Mucosa of gallbladder (tissue), 1 donor: ENCODE measurements around the gene CALHM6. TPM values are rescaled to one million over a fixed set of nuclear protein-coding genes. Genes with fewer than 3 reads are reported as not detected.

ENCODE experiments used
- DNase-seq: peaks from one replicate; pipeline ENCODE4 v3.0.0-alpha.2; 2020; ENCODE audit warnings: low spot score
- total RNA-seq: library from RNA; stranded (reverse); gene quantifications from one replicate; pipeline ENCODE4 v1.2.1, GENCODE V29; 2021
- donor health status: DM: no; HTN: no; CAD: no.

The CALHM6 gene
- total RNA-seq, 1 donor from 2014 or later, result 4.8 TPM

DNA sequence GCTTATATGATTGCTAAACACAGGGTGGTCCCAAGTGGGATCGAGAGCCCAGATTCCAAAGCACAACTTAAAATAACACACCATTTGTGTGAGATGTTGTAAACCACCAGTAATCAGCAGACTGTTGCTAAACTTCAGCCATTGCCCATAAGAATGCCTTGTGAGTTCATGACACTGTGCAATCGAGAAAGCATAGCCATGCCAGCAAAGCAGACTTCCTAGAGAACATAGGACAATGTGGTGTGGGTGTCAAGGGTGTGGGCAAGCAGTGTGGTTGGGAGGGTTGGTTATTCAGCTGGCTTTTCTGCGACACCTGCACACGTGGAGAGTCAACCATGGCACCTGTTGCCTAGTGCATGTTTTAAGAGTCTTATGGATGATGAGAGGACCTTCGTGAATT lies 16.1 kb upstream of the CALHM6 start:
- no peak for DNase-seq

DNA sequence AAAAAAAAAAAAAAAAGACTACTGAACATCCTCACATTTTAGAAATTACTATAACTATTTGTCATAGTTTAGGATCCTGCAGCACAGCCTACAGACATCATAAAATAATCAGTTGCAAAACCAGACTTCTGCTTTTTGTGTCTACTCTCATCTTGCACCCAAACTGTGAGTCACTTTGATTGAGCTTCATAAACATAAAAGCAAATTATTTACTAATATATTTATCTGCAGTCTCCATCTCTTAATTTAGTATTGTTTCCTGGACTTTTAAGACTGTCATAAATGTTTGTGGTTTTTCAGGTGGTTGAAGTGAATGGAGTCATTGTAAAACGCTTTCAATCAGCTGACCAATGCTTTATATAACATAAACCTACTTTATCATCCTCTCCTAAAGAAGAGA lies 14.8 kb upstream of the CALHM6 start:
- no peak for DNase-seq

DNA sequence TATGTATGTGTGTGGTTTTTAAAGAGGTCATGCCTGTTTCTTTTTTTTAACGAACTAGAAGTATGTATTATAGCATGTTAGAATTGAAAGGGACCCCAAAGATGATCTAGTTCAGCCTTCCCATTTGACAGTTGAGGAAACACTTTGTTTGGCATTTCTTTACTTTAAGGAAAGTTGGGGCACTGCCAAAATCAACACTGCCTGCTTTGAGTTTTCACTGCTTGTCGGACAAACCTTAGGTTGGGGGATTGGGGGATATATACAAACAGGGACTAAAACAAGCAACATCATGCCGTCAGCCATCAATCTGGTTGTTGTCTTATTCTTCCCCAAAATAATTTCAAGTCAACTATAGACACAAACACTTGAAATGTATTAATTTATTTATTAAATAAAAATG lies 14.1 kb upstream of the CALHM6 start:
- no peak for DNase-seq

DNA sequence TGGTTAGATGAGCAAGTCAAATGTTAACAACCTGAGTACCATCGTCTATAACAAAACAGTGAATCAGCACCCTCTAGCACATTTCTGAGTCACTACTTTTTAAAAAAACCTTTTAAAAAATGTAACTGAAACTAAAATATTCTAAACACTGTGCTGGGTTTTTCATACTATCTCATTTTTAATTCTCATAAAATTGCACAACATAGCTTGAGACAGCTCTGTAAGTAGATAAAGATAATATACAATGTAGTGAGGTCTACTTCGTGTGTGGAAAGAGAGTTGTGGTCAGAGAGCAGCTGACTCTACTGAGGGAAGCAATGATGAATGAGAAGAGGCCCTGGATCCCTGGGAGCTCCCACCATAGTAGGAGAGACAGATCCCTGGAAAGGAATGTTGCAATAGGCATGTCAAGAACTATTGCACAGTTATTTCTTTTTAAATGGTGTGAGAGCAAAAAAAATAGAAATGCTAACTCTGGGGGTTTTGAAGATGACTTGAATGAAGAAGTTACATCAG lies 13.6 kb upstream of the CALHM6 start:
- no peak for DNase-seq

DNA sequence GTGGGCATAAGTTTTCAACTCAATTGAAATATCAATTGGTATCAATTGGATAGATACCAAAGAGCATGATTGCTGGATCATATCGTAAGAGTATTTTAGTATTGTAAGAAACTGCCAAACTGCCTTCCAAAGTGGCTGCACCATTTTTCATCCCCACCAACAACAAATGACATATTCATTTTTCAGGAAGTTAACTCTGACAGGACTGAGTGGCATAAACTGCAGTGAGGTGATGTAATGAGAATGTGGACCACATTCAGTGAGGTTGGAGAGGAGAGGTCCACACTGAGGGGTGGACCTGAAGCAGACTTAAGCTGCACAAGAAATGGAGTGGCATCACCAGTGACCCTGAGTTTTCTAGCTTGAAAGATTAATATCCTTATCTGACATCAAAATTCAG lies 11.6 kb upstream of the CALHM6 start:
- DNase-seq, result no peak

DNA sequence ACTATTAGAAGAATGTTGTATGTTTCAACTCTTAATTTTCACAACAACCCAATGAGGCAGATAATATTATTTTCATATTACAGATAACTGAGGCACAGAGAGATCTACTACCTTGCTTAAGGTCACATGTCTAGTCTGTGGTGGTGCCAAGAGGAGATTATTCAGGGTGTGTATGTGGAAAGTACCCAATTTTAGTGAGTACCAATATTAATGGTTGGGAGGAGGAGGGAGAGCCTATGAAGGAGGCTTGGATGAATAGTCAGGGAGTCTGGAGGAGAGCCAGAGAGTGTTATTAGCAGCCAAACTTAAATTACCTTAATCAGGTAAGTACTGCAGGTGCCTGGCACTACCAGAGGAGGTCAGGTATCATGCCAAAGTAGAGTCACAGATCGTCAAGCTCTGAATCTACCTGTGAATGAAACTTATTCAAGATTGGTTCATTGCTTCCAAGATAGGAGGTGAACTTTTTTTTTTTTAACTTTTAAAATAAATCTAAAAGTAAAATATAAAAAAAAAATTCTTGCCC lies 10.9 kb upstream of the CALHM6 start:
- DNase-seq, result no peak

DNA sequence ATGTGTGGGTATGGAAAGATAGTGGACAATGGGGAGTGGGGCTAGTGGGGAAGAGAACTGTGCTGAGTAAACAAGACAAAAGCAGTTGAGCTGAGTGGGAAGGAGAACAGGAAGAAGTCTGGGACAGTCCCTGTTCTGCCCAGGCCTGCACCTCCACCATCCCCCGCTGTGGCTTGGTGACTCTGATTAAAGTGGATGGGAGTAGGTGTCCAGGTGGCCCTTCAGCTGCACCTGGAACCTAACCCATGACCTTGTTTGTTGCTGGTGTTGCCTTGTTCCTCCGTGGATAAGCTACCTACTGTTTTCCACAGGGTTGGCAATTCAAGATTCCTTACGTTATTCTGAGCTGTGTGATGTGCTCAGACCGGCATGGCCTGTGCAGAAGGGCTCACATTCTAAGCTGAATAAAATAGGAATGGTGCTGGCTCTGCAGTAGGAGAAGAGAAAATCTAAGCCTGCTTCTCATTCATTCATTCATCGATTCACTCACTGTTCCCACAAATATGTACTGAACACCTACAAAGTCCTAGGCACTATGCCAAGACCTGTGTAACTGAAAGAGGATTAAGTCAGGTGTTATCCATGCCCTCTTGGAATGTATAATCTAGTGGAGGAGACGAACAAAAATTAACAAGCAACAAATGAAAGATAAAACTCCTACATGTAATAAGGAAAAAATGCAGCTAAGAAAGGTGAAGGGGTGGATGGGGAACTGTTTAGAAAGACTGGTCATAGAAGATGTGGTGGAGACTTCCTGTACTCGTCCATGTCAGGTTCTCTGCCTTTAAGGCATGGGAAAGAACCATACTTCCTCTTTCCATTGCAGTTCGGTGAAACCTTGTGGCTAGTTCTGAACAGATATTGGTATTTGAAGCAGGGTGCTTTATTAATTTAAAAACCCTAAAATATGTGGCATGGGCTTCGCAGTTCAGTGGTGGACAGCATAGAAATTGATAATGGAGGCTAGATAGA lies 10.1 kb upstream of the CALHM6 start:
- DNase-seq, result no peak

DNA sequence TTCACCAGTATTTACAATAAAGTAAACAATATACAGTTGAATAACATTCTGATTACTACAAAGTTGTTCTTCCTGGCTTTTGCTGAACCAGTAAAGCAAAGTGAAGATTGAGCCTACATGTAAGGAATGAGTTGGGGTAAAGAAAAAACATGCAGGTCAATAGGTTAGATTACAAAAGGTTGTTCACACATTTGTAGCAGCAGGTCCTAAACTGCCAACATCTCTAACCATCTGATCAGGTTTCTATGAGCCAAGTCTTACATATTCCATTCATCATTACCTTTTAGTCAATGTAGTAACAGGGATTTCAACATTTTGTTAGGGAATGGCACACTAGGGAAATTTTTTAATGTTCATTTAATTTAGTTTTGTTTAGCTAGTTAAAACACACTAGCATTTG lies 9.3 kb upstream of the CALHM6 start:
- no peak for DNase-seq

DNA sequence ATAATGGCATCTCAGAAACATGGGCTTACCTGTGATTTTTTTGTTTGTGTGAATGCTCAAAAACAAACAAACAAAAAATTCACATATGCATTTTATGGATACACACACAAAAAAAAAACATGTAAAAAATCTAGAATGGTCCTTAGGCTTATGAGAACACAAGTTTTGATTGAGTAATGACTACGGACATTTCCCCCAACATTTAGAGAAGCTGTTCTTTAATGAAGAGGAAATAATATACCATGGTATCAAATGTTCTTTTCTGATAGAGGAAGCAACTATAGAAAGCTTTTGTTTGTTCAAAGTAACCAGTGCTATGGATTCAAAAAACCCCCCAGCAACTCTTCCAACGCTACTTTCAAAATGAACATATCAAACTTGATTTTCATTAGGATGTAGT lies 8.6 kb upstream of the CALHM6 start:
- no peak for DNase-seq

DNA sequence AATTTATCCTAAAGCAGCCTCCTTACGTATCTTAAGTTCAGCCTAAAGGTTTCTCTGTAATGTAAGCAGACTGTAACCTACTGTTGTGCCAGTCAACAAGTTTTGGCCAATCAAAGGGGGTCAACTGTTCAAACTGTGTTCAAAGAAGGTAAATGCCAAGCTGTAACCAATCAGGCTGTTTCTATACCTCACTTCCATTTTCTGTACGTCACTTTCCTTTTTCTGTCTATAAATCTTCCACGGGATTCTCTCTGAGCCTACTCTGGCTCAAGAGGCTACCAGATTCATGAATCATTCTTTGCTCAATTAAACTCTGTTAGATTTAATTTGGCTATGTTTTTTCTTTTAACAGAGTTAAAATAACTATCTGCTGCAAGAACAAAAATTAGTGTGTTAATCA lies 5.1 kb upstream of the CALHM6 start:
- no peak for DNase-seq

DNA sequence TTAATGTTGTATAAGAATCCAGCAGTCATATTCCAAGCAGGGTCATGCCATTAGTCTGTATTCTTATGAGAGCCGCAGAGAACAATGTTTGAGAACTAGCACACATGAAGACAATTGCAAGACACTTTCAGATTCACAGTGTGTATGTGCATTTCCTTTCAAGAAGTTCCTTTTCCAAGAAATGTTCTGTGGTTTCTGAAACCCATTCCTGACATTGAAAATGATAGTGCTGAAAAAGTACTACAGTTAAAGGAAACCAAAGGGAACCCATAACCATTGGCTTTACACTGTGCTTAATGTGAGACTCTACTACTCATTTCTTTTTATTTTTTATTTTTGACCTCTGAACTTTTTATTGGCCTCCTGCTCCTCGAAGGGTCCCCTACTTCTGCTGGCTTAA lies 4.2 kb upstream of the CALHM6 start:
- no peak for DNase-seq

DNA sequence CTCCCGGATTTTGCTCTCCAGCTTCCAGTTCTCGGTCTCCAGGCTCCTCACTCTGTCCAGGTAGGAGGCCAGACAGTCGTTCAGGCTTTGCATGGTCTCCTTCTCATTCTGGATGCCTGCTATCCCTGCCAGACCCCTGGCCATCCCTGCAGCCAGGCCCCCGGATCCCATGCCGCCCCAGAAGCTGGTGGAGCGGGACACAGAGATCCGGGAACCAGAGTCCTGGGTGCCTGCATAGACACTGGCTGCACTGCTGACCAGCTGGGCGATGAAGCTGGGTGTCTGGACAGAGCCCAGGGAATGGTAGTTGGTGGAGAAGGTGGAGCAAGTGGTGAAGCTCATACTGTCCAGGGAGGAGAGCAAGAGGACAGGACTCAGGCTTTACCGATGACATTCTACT lies 2.9 kb upstream of the CALHM6 start:
- no peak for DNase-seq

DNA sequence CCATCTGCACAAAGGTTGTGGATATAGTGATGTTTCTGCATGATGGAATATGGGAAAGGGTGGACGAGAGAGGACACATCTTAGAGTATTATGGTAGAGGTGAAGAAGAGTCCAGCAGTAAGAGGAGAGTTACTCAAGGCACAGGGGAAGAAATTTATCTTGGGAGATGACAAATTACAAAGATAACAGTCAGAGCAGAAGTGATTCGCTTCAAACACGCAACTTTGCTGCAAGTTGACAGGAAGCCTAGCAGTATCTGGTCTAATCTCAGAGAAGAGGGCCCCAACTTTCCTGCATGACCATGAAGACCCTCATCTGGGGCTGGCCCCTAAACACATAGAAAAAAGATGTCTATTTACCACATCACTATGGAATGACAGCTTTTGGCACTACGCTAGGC lies 1.2 kb upstream of the CALHM6 start:
- no peak for DNase-seq

DNA sequence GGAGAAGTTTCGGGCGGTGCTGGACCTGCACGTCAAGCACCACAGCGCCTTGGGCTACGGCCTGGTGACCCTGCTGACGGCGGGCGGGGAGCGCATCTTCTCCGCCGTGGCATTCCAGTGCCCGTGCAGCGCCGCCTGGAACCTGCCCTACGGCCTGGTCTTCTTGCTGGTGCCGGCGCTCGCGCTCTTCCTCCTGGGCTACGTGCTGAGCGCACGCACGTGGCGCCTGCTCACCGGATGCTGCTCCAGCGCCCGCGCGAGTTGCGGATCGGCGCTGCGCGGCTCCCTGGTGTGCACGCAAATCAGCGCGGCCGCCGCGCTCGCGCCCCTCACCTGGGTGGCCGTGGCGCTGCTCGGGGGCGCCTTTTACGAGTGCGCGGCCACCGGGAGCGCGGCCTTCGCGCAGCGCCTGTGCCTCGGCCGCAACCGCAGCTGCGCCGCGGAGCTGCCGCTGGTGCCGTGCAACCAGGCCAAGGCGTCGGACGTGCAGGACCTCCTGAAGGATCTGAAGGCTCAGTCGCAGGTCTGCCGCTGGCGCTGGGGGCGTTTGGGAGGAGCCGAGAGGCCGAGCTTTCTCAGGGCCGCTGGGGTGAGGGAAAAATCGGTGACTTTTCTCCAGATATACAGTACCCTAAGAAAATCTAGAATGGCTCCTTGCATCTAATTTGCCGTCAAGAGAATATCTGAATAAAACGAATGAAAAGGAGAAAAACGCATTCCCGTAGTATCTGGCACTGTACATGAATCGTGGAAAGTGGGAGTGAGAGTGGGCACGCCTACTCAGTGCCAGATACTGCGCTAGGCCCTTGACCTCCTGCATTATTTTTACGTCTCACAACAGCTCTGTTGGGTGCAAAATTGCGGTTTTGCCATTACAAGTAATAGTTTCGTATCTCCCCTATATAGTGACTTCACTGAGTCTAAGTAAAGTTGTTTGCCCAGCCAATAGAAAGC lies 1.0 kb downstream of the CALHM6 start:
- no peak for DNase-seq

DNA sequence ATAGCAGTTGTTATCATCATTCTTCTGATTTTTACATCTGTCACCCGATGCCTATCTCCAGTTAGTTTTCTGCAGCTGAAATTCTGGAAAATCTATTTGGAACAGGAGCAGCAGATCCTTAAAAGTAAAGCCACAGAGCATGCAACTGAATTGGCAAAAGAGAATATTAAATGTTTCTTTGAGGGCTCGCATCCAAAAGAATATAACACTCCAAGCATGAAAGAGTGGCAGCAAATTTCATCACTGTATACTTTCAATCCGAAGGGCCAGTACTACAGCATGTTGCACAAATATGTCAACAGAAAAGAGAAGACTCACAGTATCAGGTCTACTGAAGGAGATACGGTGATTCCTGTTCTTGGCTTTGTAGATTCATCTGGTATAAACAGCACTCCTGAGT lies 2.1 kb downstream of the CALHM6 start:
- no peak for DNase-seq

DNA sequence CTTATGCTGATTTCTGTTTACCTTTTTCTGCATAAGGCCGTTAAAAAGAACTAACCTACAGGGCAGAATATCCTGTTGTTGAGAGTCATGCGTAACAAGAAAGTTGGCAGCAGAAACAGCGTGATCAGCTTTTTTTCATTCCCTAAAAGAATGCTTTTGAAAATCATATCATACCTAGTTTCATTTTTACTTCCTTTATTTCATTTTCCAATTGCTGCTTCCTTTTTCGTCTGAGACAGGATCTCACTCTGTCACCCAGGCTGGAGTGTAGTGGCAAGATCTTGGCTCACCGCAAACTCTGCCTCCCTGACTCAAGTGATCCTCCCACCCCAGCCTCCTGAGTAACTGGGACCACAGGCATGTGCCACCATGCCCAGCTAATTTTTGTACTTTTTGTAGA lies 4.1 kb downstream of the CALHM6 start:
- DNase-seq, result no peak

DNA sequence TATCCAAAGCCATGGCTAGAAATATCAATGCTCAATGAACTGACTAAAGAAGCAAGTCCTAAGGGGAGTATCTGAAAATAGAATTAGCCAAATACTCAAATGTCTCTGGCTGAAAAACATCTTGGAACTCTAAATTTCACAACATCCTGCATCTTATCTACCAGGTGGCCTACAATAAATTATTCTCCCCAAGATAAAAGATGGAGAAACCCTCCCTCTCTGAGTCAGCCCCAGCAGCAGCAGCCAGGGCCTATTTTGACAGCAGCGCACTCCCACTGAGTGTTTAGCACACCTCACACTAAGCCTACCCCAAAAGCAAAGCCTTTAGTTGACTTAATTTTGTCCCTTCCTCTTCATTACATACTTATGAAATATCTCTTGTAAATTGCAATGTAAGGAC lies 5.9 kb downstream of the CALHM6 start:
- no peak for DNase-seq

DNA sequence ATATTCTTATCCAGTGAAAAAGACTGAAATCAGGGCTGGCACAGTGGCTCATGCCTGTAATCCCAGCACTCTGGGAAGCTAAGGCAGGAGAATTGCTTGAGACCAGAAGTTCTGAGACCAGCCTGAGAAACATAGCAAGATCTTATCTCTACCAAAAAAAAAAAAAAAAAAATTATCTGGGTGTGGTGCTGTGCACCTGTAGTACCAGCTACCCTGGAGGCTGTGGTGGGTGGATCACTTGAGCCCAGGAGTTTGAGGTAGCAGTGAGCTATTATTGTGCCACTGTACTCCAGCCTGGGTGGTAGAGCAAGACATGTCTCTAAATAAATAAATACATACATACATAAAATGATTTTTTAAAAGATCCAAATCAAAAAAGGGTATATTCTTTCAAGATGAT lies 6.3 kb downstream of the CALHM6 start:
- no peak for DNase-seq

DNA sequence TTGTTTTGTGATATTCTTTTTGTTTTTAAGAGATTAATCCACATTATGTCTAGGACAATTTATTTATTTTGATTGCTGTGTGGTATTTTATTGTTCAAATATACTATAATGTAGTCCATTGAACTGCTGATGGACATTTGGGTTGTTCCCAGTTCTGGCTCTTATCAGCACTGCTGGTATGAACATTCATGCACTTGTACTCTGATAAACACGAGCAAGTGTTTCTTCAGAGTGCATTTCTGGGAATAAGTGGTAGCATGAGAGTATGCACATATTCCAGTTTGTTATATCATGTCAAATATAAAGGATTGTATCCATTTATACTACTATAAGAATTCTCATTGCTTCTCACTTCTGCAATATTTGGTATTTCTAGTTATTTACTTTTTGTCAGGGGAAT lies 7.1 kb downstream of the CALHM6 start:
- DNase-seq, result no peak

DNA sequence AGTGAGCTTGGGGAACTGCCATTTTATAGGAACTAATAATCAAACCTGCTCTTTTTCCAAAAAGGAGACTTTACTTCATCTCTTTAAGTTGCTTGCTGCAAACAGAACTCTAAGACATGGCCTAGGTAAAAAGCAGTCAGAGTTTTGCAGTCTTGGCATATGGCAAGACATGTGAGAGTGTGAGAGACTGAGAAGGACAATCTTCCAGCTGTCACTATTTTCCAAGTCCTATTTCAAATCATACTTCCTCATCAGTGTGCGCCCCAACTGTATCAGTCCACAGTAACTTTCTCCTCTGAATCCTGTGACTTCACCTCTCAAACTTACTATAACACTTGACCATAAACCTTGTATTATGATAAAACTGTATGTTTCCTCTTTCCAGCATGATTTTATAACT lies 10.4 kb downstream of the CALHM6 start:
- no peak for DNase-seq

DNA sequence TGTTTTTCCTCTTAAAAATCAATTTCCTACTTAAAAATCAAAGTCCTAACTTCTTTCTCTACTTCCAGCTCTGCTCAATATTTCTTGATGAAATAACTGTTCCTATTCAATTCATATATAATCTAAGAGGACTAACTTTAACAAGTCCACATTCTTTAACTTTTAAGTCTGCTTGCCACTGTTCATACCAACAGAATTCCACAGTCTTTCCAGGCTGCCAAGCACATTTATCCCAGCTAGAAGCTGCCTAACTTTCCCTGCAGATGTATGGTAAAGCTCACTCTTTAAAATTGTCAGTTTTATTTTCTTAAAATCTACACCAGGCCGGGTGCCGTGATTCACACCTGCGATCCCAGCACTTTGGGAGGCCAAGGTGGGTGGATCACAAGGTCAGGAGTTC lies 11.5 kb downstream of the CALHM6 start:
- no peak for DNase-seq

DNA sequence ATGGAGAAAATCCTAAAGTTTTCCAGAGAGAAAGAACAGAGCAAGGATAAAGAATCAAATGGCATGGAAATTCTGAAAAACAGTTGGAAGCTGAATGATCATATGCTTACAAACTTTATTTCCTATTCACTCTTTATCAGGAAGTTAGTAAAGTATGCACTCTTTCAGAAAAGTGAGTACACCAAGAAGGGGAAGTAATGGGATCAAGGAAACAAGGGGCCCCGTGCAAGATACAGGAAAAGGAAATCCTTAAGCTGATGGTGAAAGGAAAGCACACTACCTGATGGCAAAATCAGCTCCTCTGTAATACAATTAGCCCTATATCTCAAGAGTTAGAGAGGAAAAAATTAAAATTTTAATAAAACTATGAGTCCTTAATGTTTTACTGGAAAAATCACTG lies 14.0 kb downstream of the CALHM6 start:
- no peak for DNase-seq
